Measurements from ENCODE around the gene FMO2. TPM values are rescaled to one million over a fixed set of nuclear protein-coding genes. Genes with fewer than 3 reads are reported as not detected.

FMO2 gene
- total RNA-seq, 2 donors from 2014 or later: 9.2 to 18.9 TPM

DNA sequence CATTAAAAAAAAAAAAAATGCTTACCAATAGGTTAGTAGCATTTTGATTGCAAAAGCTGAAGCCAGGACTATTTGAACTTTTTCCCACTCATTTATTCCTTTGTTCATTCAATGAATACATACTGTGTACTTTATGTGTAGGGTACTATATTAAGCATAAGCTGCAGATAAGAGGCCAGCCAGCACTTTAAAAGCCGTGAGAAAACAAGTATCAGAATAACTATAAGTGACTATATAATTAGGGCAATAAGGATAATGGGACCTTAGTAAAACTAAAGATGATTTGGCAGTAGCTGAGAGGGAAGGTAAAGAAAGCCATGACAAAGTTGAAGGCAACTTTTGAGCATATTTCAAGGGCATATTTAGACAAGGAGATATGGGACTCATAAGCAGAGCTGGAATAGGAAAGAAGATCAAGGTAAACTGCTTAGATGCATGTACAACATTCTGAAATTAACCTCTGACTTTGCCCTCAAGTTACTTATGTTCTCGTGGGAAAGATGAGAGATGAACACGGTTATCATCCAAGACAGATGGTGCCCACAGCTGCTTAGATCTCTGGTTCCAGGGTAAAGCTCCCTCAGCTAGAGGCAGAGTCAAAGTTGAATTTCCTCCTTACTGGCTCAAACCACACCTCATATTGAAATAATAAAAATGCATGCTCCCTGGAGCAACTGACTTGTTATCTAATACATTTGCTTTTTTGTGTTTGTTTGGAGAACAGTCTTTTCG, 44.0 kb upstream of the FMO2 start:
- intact Hi-C loops (cut with DNase I): no loop called here
- Histone ChIP-seq H3K4me3 (no peak overlapping the region), H3K9me3 (no peaks in the 10 kb centered on the region), H3K36me3 (replicated peaks in 1 of 2; ENCODE audit: insufficient read depth in 1 of 2, low read depth in 2 of 2) (no peaks in the 10 kb centered on the region), H3K27ac (peak overlapping the region in 2 of 4 donors; percentile 4 to 56), H3K4me1 (peaks cover 20% of the 10 kb centered on the region), H3K27me3 (no peaks in the 10 kb centered on the region)
- peak; percentile 43 for ATAC-seq
- TF ChIP-seq POLR2A (IDR thresholded peaks at IDR 0.05) (no peak), CTCF (IDR thresholded peaks at IDR 0.05) (no peak)
- 43 to 53% methylated on average over 4 of the region's 4 CpGs for WGBS, 2 donors
- DNase-seq: no peak

DNA sequence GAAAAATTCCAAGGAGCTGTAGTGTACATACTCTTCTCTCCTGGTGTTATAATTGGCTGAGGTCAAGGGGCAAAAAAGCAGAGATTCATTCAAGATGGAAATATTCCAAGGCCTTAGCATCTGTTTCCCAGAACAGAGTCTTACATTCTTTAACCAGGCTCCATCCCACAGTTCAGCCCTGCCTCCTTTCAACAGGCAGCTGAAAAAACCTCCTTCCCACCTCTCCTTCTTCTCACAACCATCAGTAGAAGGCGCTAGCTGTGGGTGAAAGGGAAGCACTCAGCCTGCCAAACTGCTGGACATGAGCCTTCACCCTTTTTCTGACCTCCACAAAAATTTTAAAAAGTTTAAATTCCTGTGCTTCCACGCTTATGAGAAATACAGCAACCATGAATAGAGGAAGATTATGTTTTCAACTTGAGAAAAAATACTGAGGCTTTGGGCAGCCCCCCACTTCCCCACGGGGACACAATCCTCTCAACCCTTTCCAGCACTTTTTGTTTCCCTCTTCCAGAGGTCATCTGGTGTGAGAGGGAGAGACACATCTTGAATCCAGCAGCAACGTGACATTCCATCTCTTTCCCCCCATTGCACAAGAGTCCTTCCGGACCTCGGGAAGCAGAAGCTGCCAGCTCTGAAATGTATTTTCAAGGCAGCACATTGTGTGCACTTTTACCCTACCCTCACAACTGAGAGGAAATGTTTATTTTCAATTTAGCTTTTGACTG, 43.2 kb upstream of the FMO2 start:
- no peaks in the 10 kb centered on the region for H3K36me3 ChIP-seq (replicated peaks in 1 of 2; ENCODE audit: insufficient read depth in 1 of 2, low read depth in 2 of 2)
- peak overlapping the region in 2 of 4 donors; percentile 30 to 56 for H3K27ac ChIP-seq

DNA sequence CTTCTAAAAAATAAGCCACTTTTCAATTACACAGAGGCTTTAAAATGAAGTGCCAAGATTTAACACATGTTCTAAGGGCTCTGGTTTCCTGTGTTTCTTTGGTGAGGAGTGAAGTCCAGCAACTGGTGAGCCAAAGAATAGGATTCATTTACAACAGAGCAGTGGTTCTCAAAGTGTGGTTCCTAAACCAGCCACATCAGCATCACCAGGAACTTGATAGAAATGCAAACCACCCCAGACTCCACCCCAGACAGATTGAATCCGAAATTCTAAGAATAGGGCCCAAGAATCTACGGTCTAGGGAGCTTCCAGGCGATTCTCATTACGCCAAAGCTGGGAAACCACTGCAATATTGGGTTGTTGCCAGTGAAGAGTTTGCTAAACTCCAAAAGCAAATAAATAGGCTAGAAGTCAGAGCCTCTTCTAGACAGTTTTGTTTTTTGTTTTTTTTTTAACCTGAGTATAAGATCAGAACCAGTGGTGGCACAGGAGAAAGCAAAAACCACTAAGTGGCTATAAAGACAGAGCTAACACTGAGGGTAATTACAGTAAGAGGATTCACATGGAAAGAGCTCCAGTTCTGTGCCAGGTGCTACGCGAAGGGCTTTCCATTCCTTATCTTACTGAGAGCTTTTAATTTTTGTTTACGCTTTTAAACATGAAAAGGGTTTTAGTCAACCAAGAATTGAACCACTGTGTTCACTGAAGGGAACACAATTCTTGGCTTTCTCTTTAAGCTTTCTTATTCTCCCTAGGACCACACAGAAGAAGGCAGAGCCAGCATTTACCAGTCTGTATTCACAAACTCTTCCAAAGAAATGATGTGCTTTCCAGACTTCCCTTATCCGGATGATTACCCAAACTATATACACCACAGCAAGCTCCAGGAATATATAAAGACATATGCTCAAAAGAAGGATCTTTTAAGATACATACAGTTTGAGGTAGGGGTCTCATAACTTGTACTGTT, 42.4 kb upstream of the FMO2 start:
- TF ChIP-seq POLR2A (IDR thresholded peaks at IDR 0.05) (no peak), CTCF (IDR thresholded peaks at IDR 0.05) (no peak)
- peaks cover 20% of the 10 kb centered on the region for H3K4me1 ChIP-seq
- H3K36me3 ChIP-seq (replicated peaks in 1 of 2; ENCODE audit: insufficient read depth in 1 of 2, low read depth in 2 of 2): no peaks in the 10 kb centered on the region
- no peaks in the 10 kb centered on the region for H3K9me3 ChIP-seq
- H3K27ac ChIP-seq: peak overlapping the region in 2 of 4 donors; percentile 30 to 56
- WGBS, 2 donors: 25 to 27% methylated on average over 8 of the region's 8 CpGs
- intact Hi-C loops (cut with DNase I): no loop called here
- ATAC-seq (peak; percentile 41), DNase-seq (peak in 3 of 4 donors; percentile 10 to 25 (median 19))
- H3K4me3 ChIP-seq: no peak overlapping the region
- H3K27me3 ChIP-seq: no peaks in the 10 kb centered on the region

More for the DNA sequence above, 43.2 kb upstream of the FMO2 start:
- 45 to 53% methylated on average over 6 of the region's 6 CpGs for WGBS, 2 donors
- intact Hi-C loops (cut with DNase I): no loop called here
- TF ChIP-seq POLR2A (IDR thresholded peaks at IDR 0.05): no peak
- TF ChIP-seq CTCF (IDR thresholded peaks at IDR 0.05): no peak
- peaks cover 20% of the 10 kb centered on the region for H3K4me1 ChIP-seq
- H3K4me3 ChIP-seq: no peak overlapping the region
- DNase-seq (peak in 3 of 4 donors; percentile 18 to 47 (median 29)), ATAC-seq (peak; percentile 69)
- H3K9me3 ChIP-seq: no peaks in the 10 kb centered on the region
- H3K27me3 ChIP-seq: no peaks in the 10 kb centered on the region

GRCh38 chr1:171150156-171150555, 34.9 kb upstream of the FMO2 start:
- H3K4me1 ChIP-seq: no peaks in the 10 kb centered on the region
- ATAC-seq (no peak), DNase-seq (no peak)
- H3K27me3 ChIP-seq: no peaks in the 10 kb centered on the region
- no peaks in the 10 kb centered on the region for H3K9me3 ChIP-seq
- no peak overlapping the region for H3K4me3 ChIP-seq
- WGBS, 2 donors: 56 to 57% methylated on average over 1 of the region's 1 CpG
- TF ChIP-seq CTCF (IDR thresholded peaks at IDR 0.05) (no peak), POLR2A (IDR thresholded peaks at IDR 0.05) (no peak)
- H3K36me3 ChIP-seq (replicated peaks in 1 of 2; ENCODE audit: insufficient read depth in 1 of 2, low read depth in 2 of 2): no peaks in the 10 kb centered on the region
- no peak overlapping the region for H3K27ac ChIP-seq
- intact Hi-C loops (cut with DNase I): no loop called here

Data from body of pancreas (tissue), 4 donors.